ENCODE data around the gene CADPS2.

DNA sequence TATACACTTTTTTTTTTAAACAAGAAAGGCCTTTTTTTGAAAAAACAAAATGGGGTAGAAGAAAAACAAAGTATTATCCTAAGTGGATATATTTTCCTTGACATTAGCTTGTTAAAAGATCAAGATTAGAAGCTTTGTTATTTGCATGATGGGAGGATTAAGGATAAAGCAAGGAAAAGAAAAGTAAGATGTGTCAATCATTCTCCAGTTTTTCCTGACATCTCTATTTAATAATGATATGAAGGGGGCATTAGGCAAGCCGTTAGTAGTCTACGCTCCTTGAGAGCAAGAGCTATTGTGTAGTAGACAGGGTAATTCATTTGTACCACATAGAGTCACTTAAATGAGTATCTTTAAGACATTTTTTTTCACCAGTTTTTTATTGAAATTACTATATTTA lies 324.9 kb downstream of the CADPS2 start:
- TF ChIP-seq, protein P1, sequence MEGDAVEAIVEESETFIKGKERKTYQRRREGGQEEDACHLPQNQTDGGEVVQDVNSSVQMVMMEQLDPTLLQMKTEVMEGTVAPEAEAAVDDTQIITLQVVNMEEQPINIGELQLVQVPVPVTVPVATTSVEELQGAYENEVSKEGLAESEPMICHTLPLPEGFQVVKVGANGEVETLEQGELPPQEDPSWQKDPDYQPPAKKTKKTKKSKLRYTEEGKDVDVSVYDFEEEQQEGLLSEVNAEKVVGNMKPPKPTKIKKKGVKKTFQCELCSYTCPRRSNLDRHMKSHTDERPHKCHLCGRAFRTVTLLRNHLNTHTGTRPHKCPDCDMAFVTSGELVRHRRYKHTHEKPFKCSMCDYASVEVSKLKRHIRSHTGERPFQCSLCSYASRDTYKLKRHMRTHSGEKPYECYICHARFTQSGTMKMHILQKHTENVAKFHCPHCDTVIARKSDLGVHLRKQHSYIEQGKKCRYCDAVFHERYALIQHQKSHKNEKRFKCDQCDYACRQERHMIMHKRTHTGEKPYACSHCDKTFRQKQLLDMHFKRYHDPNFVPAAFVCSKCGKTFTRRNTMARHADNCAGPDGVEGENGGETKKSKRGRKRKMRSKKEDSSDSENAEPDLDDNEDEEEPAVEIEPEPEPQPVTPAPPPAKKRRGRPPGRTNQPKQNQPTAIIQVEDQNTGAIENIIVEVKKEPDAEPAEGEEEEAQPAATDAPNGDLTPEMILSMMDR (IDR thresholded peaks at IDR 0.05; ENCODE audit: insufficient read depth, low read depth, low read length): no peak
- no peak for TF ChIP-seq EZH2 (IDR thresholded peaks at IDR 0.05; ENCODE audit: insufficient read depth, low read length)
